Islet of Langerhans (tissue), 1 donor: ENCODE measurements around the gene VAV3.

Experiments
- FAIRE-seq: peaks from one replicate; lab custom pipeline; 2011; peaks lifted over from hg19 to GRCh38; lab: Jason Lieb, UNC

The VAV3 gene

DNA sequence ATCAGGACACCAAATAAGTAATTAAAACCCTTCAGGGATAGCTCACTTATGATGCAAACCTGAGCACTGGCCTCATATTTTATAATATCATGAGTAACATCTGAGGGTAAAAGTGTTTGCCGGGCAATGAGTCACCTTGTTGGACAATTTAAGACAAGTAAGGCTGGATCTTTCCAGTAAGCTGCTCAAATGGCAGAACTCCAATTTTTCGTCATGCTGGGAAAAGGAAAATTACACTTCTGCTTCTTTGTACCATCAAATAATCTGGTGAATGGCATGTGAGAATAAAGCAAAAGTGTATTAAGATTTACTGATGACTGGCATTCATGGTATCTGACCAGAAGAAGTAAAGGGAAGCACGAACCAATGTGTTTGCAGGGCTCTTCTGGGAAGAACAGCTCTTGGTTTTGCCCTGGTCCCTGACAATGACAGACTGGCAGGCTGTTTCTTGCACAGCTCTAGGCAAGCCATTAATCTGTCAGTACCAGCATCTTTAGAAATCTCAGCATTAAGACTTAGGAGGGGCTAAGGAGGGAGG is 392.2 kb downstream of the VAV3 start:
- peak; percentile 98 for FAIRE-seq

- no peak for FAIRE-seq
Observed at GRCh38 chr1:107570768-107571167, 394.2 kb downstream of the VAV3 start.

DNA sequence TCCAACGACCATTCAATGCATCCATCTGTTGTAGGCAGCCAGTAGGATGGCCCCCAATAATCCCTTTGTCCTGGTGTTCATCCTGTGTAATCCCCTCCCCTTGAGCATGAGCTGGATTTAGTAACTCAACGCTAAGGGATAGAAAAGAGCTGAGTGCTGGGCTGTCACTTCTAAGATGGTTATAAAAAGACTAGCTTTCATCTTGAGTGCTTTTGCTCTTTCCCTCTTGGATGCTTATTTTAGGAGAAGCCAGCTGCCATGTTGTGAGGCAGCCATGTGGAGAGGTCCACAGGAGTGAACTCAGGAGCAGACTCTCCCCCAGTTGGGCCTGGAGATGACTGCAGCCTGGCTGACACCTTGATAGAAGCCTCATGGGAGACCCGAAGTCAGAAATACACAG is 401.5 kb downstream of the VAV3 start:
- FAIRE-seq = no peak

DNA sequence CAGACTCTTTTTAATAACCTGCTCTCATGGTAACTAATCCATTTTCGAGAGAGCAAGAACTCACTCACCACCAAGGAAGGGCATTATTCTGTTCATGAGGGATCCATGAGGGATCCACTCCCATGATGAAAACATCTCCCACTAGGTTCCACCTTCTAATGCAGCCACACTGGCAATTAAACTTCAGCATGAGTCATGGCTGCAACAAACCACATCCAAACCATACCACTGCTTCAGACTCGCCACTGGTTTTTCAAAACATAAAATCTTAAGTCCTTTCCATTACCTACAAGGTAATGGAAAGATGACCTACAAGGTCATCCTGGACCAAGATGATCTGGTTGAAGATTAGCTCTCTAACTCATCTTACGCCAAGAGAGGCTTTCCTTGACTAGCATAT is 405.1 kb downstream of the VAV3 start:
- no peak for FAIRE-seq

- FAIRE-seq = no peak
Observed at GRCh38 chr1:107557095-107557494, 407.9 kb downstream of the VAV3 start.

- no peak for FAIRE-seq
Observed at GRCh38 chr1:107555578-107555977, 409.4 kb downstream of the VAV3 start.

DNA sequence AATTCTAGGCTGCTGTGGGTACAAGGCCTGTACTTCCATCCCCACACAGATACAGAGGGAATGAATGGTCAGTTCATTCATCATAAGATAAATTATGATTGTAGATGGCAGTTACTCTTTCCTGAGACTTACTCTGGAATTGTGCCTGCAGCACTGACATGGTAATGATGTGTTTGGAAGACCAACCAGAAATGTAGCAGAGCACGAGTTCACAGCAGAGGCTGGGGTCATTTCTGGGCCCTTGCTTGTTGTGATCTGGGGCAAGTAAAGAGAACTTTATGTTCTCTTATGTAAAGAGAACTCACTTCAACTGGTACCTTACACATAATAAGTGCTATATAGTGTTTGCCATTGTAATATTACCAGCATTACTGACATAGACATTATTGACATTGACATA is 412.2 kb downstream of the VAV3 start:
- no peak for FAIRE-seq

DNA sequence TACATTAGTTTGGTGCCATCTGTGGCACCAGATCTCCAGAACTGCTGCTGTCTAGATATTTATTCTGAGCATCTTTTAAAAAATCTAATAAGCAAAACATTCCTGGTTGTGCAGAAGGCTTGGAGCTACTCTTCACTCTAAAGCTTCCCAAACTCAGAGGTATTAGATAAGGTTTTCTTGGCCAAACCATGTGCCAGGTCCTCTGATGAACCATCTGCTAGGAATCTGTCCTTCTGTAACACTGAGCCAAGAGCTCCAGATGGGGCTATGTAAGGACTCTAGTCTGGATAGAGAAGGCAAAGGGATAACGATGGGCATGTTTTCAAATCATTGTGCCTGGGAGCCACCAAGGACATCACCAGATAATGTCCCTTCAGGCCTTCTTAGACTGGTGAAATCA is 413.5 kb downstream of the VAV3 start:
- no peak for FAIRE-seq

DNA sequence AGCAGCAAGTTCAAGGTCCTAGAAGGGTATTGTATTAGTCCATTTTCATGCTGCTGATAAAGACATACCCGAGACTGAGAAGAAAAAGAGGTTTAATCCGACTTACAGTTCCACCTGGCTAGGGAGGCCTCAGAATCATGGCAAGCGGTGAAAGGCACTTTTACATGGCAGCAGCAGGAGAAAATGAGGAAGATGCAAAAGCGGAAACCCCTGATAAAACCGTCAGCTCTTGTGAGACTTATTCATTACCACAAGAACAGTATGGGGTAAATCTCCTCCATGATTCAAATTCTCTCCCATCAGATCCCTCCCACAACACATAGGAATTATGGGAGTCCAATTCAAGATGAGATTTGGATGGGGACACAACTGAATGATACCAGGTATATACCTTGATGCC is 414.6 kb downstream of the VAV3 start:
- FAIRE-seq = no peak

GRCh38 chr1:107549152-107549810 is 415.7 kb downstream of the VAV3 start:
- no peak for FAIRE-seq

DNA sequence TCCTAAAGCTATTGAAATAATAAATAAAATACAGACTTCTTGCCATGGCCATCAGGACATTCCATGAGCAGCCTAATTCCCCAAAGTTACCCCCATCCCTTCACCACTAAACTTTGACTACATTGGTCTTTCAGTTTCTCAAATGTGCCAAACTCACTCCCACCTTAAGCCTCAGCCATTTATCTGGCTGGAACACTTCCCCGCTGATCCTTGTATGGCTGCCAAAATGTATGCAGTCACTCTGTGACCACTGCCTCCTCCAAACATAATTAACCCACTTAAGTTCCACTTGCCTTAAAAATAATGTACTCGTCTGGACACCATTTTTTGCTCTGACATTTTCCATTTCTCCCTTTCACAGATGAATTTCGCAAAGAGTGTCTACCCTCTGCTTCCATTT is 416.7 kb downstream of the VAV3 start:
- FAIRE-seq = no peak

GRCh38 chr1:107547363-107548155 is 417.4 kb downstream of the VAV3 start:
- FAIRE-seq = no peak

DNA sequence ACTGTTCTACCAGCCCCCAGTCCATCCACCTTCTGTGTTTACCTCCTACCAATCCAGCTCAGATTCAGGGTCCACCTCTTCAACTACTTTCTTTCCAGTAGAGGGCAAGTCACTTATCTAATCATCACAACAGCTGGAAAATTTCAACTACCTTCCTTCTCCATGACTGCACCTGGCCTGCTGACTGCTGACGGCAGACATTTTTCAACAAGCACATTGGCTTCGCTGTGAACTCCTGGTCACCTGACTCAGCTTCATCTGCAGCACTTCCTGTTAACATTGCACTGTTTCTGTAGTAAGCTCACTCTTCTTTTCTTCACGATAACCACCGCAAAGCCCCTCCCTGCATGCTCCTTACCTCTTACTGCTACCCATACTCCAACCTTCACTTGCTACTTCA is 418.4 kb downstream of the VAV3 start:
- FAIRE-seq = no peak

- FAIRE-seq = no peak
Observed at GRCh38 chr1:107545879-107546278, 419.1 kb downstream of the VAV3 start.

DNA sequence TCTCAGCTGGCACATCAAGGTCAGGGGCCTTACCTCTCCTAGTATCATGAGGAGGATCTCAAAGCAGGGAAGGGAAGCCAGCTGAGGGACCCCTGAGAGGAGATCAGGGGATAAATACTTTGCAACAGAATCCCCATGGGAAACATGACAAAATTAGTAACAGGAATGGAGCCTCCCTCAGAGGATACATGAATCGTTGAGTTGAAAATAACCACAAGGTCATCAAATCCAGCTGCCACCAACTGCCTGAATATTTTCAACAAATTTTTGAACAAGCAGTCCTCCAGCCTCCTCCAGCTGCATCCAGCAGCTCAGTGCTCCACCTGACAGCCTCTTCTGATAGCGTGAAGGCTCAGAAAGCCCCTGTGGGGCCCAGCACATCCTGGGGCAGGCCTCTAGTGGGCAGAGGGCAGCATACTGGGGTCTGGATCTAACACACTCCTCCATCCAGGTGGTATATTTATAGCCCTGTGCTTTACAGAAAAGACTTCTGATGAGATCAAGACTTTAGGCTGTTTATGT is 419.9 kb downstream of the VAV3 start:
- FAIRE-seq = no peak

GRCh38 chr1:107544285-107544684 is 420.7 kb downstream of the VAV3 start:
- FAIRE-seq = no peak

GRCh38 chr1:107541412-107541811 is 423.6 kb downstream of the VAV3 start:
- no peak for FAIRE-seq

DNA sequence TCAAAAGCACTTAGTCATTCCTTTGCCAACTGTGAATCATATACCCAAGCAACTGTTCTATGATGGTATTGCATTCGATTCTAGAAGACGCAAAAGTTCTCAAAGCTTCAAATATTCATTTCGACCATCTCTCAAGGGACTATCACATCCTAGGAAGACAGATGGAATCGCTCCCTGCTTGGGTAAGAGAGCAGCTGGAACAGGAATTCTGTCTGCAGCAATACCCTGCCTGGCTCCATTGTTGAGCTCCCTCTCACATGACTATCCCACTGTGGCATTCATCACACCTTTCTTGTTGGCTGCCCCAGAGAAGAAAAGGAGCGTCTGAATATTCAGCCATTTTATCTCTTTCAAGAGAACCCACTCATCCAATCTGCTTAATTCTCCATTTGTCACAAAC is 426.5 kb downstream of the VAV3 start:
- FAIRE-seq = no peak

DNA sequence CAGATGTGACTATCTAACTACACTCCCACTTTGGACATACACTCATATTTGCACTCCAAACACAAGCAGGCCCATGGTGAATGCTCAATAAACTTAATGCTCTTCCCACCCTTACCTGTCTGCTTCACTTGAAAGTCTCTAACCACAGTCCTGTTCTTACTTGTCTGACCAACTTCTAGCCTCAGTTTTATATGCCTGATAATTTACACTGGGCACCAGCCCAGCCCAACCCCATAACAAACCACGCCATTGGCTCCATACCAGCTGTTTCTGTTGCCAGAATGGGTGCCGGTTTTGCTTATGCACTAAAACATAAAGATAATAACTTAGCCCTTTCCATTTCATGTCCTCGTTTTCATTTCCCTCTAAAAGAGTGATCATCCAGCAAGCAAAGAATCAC is 428.7 kb downstream of the VAV3 start:
- FAIRE-seq = no peak

- peak; percentile 13 for FAIRE-seq
Observed at GRCh38 chr1:107535091-107535490, 429.9 kb downstream of the VAV3 start.

DNA sequence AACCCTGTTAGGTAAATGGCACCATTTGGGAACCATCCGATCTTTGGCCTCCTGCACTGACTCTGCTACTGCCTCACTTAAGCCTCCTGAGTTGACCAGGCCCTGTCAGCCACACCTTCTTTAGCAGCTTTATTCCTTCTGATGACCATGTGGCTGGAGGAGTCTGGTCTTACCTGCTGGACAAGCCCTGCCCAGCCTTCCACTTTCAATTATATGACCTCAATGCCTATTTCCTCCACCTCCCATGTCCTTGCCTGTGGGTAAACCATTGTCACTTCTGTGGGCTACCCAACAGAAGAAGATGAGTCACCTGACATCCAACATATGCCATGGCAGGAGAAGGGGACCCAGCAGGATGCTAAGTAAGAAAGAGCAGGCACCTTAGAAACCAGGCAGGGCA is 430.3 kb downstream of the VAV3 start:
- FAIRE-seq = no peak

- no peak for FAIRE-seq
Observed at GRCh38 chr1:107533436-107533835, 431.5 kb downstream of the VAV3 start.

DNA sequence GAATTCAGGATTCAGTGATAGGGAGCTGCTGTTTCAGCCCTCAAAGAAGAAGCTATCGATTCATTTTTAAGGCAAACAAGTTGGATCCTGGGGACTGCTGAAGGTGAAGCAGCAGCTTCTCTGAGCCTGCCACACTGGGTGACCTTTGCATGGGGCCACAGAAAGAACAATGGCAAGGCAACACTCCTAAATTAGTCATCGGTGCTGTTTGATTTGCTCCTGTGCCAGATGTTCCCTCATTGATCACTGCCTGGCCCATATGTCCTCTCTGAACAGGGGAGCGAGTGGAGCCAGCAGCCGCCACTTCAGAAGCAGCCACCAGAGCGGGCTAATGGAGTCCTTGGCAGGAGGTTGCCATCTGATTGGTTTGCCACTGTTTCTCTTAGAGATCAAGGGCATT is 432.7 kb downstream of the VAV3 start:
- FAIRE-seq = peak; percentile 71
